Neural cell (in vitro differentiated cells): ENCODE data around the gene GPC5. TPM values are rescaled to one million over a fixed set of nuclear protein-coding genes. Genes with fewer than 3 reads are reported as not detected.

Source experiments
- H2AFZ ChIP-seq: fragments of 200-600, 300-800 bp; sonication (generic), shearing (Covaris generic); 2 replicates; pipeline ENCODE4 v1.6.0; 2014; ENCODE audit warnings: low read depth, mild to moderate bottlenecking, antibody characterized with exemption, low read length, moderate library complexity
- H3F3A ChIP-seq: fragments of 200-600 bp; shearing (Covaris generic); 2 replicates; pipeline ENCODE4 v1.6.1; 2016; ENCODE audit warnings: mild to moderate bottlenecking, moderate library complexity, mixed read lengths, antibody characterized with exemption, low read length; ENCODE audit not compliant: insufficient read depth, poor library complexity, severe bottlenecking
- H3K27ac ChIP-seq: fragments of 200-600, 300-800 bp; sonication (generic), shearing (Covaris generic); 2 replicates; pipeline ENCODE4 v1.5.1; 2014; ENCODE audit warnings: mild to moderate bottlenecking, low read length, moderate library complexity
- H3K27me3 ChIP-seq: fragments of 300-800, 200-600 bp; sonication (generic), shearing (Covaris generic); 2 replicates; pipeline ENCODE4 v1.6.0; 2014; ENCODE audit warnings: mild to moderate bottlenecking, low read depth, low read length, moderate library complexity; ENCODE audit not compliant: insufficient read depth
- H3K36me3 ChIP-seq: fragments of 300-800, 200-600 bp; sonication (generic), shearing (Covaris generic); 2 replicates; pipeline ENCODE4 v1.5.1; 2014; ENCODE audit warnings: mild to moderate bottlenecking, antibody characterized with exemption, low read length, moderate library complexity; ENCODE audit not compliant: insufficient read depth
- H3K4me2 ChIP-seq: fragments of 300-800, 200-600 bp; sonication (generic), shearing (Covaris generic); 2 replicates; pipeline ENCODE4 v1.6.0; 2014; ENCODE audit warnings: mild to moderate bottlenecking, low read length
- H3K4me3 ChIP-seq: fragments of 300-800, 200-600 bp; sonication (generic), shearing (Covaris generic); 2 replicates; pipeline ENCODE4 v1.5.1; 2014; ENCODE audit warnings: mild to moderate bottlenecking, low read length, moderate library complexity
- H3K79me2 ChIP-seq: fragments of 200-600 bp; shearing (Covaris generic); replicated peaks from 2 replicates; pipeline ENCODE4 v1.6.0; 2014; ENCODE audit warnings: mild to moderate bottlenecking, low read length, moderate library complexity; ENCODE audit not compliant: insufficient read depth
- H3K9ac ChIP-seq: fragments of 300-800, 200-600 bp; sonication (generic), shearing (Covaris generic); 2 replicates; pipeline ENCODE4 v1.6.1; 2016; ENCODE audit warnings: mild to moderate bottlenecking, low read length, mixed read lengths
- H3K9me2 ChIP-seq: fragments of 200-600 bp; shearing (Covaris generic); 2 replicates; pipeline ENCODE4 v1.6.1; 2016; ENCODE audit warnings: mild to moderate bottlenecking, low read length, mixed read lengths; ENCODE audit not compliant: insufficient read depth
- H3K9me3 ChIP-seq: fragments of 200-600, 300-800 bp; sonication (generic), shearing (Covaris generic); 2 replicates; pipeline ENCODE4 v1.6.1; 2016; ENCODE audit warnings: mild to moderate bottlenecking, mixed run types, low read length, moderate library complexity, mixed read lengths
- H4K20me1 ChIP-seq: fragments of 200-600 bp; shearing (Covaris generic); 2 replicates; pipeline ENCODE4 v1.6.1; 2016; ENCODE audit warnings: mild to moderate bottlenecking, mixed run types; ENCODE audit not compliant: insufficient read depth
- CTCF ChIP-seq: fragments of 450-650 bp; IDR thresholded peaks from 2 replicates; pipeline ENCODE4 v1.5.1; 2014; ENCODE audit warnings: antibody characterized with exemption, mild to moderate bottlenecking, moderate library complexity; ENCODE audit not compliant: poor library complexity, severe bottlenecking
- EP300 ChIP-seq: fragments of 450-650 bp; conservative IDR thresholded peaks from 2 replicates; pipeline ENCODE4 v1.6.1; 2014; ENCODE audit warnings: antibody characterized with exemption, mild to moderate bottlenecking, moderate library complexity; ENCODE audit not compliant: poor library complexity, severe bottlenecking
- EZH2 ChIP-seq: fragments of 200-600, 300-800 bp; shearing (Covaris generic), sonication (generic); IDR thresholded peaks from 2 replicates; pipeline ENCODE4 v1.6.1; 2014; ENCODE audit warnings: antibody characterized with exemption, low read length, borderline replicate concordance, mild to moderate bottlenecking; ENCODE audit not compliant: insufficient read depth, poor library complexity, severe bottlenecking
- MXI1 ChIP-seq: fragments of 450-650 bp; conservative IDR thresholded peaks from 2 replicates; pipeline ENCODE4 v1.6.1; 2014; ENCODE audit warnings: antibody characterized with exemption, mild to moderate bottlenecking; ENCODE audit not compliant: poor library complexity, severe bottlenecking
- POLR2AphosphoS5 ChIP-seq: IDR thresholded peaks from 2 replicates; pipeline ENCODE4 v1.6.1; 2012
- RAD21 ChIP-seq: fragments of 450-650 bp; conservative IDR thresholded peaks from 2 replicates; pipeline ENCODE4 v1.6.1; 2014; ENCODE audit warnings: antibody characterized with exemption, mild to moderate bottlenecking, moderate library complexity
- SMC3 ChIP-seq: fragments of 450-650 bp; conservative IDR thresholded peaks from 2 replicates; pipeline ENCODE4 v1.6.1; 2014; ENCODE audit warnings: antibody characterized with exemption, mild to moderate bottlenecking, moderate library complexity; ENCODE audit not compliant: poor library complexity
- TAF1 ChIP-seq: IDR thresholded peaks from 2 replicates; pipeline ENCODE4 v1.6.1; 2012; ENCODE audit warnings: low read depth
- polyA plus RNA-seq: library from polyadenylated mRNA; depleted of rRNA; stranded (reverse); fragments of >200 nt; gene quantifications from 2 replicates; pipeline ENCODE4 v1.2.3, GENCODE V29; 2014
- TF ChIP-seq, protein P1 (sequence below): IDR thresholded peaks from 2 replicates; pipeline ENCODE4 v1.6.1; 2012; ENCODE audit warnings: borderline replicate concordance

The GPC5 gene
- polyA plus RNA-seq, 1 donor from 2014 or later = 5.0 TPM

DNA sequence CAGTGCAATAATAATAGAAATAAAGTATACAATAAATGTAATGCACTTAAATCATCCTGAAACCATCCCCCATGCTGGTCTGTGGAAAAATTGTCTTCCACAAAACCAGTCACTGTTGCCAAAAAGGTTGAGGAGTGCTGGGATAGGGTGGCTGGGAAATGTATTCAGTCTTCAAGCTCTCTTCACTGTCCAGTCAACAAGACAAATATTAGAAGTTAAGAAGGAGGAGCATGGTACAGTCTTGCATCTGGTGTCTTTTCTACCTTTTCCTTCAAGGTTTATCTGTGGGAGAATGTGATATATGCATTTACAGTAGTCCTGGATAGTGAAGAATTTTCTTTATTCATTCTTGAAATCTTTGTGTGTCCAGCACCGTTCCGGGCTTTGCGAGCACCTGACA, 203.4 kb downstream of the GPC5 start:
- Histone ChIP-seq H3K9me3 (no peaks in the 10 kb centered on the region), H3K4me3 (no peak overlapping the region), H3K27ac (no peak overlapping the region), H3K4me2 (no peak overlapping the region), H2AFZ (no peak overlapping the region), H3K9me2 (no peaks in the 10 kb centered on the region), H4K20me1 (no peaks in the 10 kb centered on the region), H3K79me2 (no peaks in the 10 kb centered on the region), H3K27me3 (no peaks in the 10 kb centered on the region), H3F3A (no peaks in the 10 kb centered on the region), H3K36me3 (no peaks in the 10 kb centered on the region), H3K9ac (no peak overlapping the region)
- no peak for TF ChIP-seq POLR2AphosphoS5
- TF ChIP-seq TAF1 = no peak
- TF ChIP-seq EZH2 = no peak
- TF ChIP-seq RAD21 = no peak
- no peak for TF ChIP-seq EP300
- TF ChIP-seq SMC3 = no peak
- TF ChIP-seq, protein P1, sequence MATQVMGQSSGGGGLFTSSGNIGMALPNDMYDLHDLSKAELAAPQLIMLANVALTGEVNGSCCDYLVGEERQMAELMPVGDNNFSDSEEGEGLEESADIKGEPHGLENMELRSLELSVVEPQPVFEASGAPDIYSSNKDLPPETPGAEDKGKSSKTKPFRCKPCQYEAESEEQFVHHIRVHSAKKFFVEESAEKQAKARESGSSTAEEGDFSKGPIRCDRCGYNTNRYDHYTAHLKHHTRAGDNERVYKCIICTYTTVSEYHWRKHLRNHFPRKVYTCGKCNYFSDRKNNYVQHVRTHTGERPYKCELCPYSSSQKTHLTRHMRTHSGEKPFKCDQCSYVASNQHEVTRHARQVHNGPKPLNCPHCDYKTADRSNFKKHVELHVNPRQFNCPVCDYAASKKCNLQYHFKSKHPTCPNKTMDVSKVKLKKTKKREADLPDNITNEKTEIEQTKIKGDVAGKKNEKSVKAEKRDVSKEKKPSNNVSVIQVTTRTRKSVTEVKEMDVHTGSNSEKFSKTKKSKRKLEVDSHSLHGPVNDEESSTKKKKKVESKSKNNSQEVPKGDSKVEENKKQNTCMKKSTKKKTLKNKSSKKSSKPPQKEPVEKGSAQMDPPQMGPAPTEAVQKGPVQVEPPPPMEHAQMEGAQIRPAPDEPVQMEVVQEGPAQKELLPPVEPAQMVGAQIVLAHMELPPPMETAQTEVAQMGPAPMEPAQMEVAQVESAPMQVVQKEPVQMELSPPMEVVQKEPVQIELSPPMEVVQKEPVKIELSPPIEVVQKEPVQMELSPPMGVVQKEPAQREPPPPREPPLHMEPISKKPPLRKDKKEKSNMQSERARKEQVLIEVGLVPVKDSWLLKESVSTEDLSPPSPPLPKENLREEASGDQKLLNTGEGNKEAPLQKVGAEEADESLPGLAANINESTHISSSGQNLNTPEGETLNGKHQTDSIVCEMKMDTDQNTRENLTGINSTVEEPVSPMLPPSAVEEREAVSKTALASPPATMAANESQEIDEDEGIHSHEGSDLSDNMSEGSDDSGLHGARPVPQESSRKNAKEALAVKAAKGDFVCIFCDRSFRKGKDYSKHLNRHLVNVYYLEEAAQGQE = no peak
- no peak for TF ChIP-seq MXI1
- no peak for TF ChIP-seq CTCF

DNA sequence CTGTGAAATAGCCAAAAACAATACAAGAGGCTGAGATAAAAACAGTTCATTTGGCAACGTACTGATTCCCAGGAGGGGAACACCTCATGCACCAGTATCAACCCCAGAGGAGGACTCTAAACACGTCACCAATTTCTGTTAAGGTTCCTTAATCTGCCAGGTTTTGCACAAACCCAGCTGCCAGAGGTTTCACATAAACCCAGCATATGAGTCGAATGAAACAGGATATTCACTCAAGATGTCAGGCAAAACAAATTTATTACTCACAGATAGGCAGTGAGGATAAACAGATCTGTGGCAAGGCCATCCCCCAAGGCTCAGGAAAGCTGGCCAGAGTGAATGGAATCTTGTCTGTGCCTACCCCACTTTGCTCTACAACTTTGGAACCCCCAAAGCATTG, 210.9 kb downstream of the GPC5 start:
- Histone ChIP-seq H3K4me2 (no peak overlapping the region), H3K27me3 (no peaks in the 10 kb centered on the region), H2AFZ (no peak overlapping the region), H3K4me3 (no peak overlapping the region), H4K20me1 (no peaks in the 10 kb centered on the region), H3F3A (no peaks in the 10 kb centered on the region), H3K36me3 (no peaks in the 10 kb centered on the region), H3K9me2 (no peaks in the 10 kb centered on the region), H3K27ac (no peak overlapping the region), H3K79me2 (no peaks in the 10 kb centered on the region), H3K9me3 (no peaks in the 10 kb centered on the region), H3K9ac (no peak overlapping the region)
- TF ChIP-seq, protein P1 = no peak
- TF ChIP-seq EP300 (no peak), RAD21 (no peak), POLR2AphosphoS5 (no peak), MXI1 (no peak), CTCF (no peak), TAF1 (no peak), SMC3 (no peak), EZH2 (no peak)
